ENCODE data around the gene REV3L.

The REV3L gene

GRCh38 chr6:111485342-111485741, 2.3 kb upstream of the REV3L start:
- Histone ChIP-seq H3K4me1 (ENCODE audit: low read depth, poor library complexity, severe bottlenecking) (peaks cover 25% of the 10 kb centered on the region), H3K9ac (no peak overlapping the region), H3K27ac (no peak overlapping the region; the same call in 1 of the 2 replicates), H2AFZ (ENCODE audit: low read depth) (no peak overlapping the region), H3K4me3 (IDR thresholded peaks at IDR 0.05; ENCODE audit: insufficient read depth, low read depth, low read length) (no peak overlapping the region), H3K36me3 (ENCODE audit: insufficient read depth) (no peaks in the 10 kb centered on the region), H3K4me2 (peak overlapping the region; percentile 76; the same call in 1 of the 2 replicates), H3K79me2 (ENCODE audit: insufficient read depth, low read depth) (peaks cover 27% of the 10 kb centered on the region), H3K27me3 (ENCODE audit: insufficient read depth, low read depth) (no peaks in the 10 kb centered on the region), H4K20me1 (ENCODE audit: insufficient read depth) (no peaks in the 10 kb centered on the region)
- TF ChIP-seq CTCF (conservative IDR thresholded peaks at IDR 0.05; ENCODE audit: low read depth, low read length): no peak

- peak overlapping the region; percentile 96 for H3K27ac ChIP-seq
- no peak for TF ChIP-seq CTCF (conservative IDR thresholded peaks at IDR 0.05; ENCODE audit: low read depth, low read length)
- H4K20me1 ChIP-seq (ENCODE audit: insufficient read depth): no peaks in the 10 kb centered on the region
- peaks cover 34% of the 10 kb centered on the region for H3K79me2 ChIP-seq (ENCODE audit: insufficient read depth, low read depth)
- no peaks in the 10 kb centered on the region for H3K27me3 ChIP-seq (ENCODE audit: insufficient read depth, low read depth)
- H2AFZ ChIP-seq (ENCODE audit: low read depth): peak overlapping the region; percentile 67
- H3K4me3 ChIP-seq (IDR thresholded peaks at IDR 0.05; ENCODE audit: insufficient read depth, low read depth, low read length): no peak overlapping the region
- peaks cover 33% of the 10 kb centered on the region for H3K4me1 ChIP-seq (ENCODE audit: low read depth, poor library complexity, severe bottlenecking)
- peak overlapping the region; percentile 96 for H3K9ac ChIP-seq
- no peaks in the 10 kb centered on the region for H3K36me3 ChIP-seq (ENCODE audit: insufficient read depth)
- peak overlapping the region; percentile 76 for H3K4me2 ChIP-seq
These were observed 1.6 kb upstream of the REV3L start for GRCh38 chr6:111484633-111484930.

GRCh38 chr6:111483736-111484632, 966 bp upstream of the REV3L start:
- Histone ChIP-seq H3K9ac (peak overlapping the region; percentile 96), H3K4me2 (peak overlapping the region; percentile 76), H4K20me1 (ENCODE audit: insufficient read depth) (no peaks in the 10 kb centered on the region), H2AFZ (ENCODE audit: low read depth) (peak overlapping the region; percentile 67), H3K27me3 (ENCODE audit: insufficient read depth, low read depth) (no peaks in the 10 kb centered on the region), H3K36me3 (ENCODE audit: insufficient read depth) (no peaks in the 10 kb centered on the region), H3K79me2 (ENCODE audit: insufficient read depth, low read depth) (peaks cover 40% of the 10 kb centered on the region), H3K4me1 (ENCODE audit: low read depth, poor library complexity, severe bottlenecking) (peaks cover 39% of the 10 kb centered on the region), H3K27ac (peak overlapping the region; percentile 96), H3K4me3 (IDR thresholded peaks at IDR 0.05; ENCODE audit: insufficient read depth, low read depth, low read length) (no peak overlapping the region)
- TF ChIP-seq CTCF (conservative IDR thresholded peaks at IDR 0.05; ENCODE audit: low read depth, low read length): no peak

GRCh38 chr6:111482188-111482958, 645 bp downstream of the REV3L start:
- TF ChIP-seq CTCF (conservative IDR thresholded peaks at IDR 0.05; ENCODE audit: low read depth, low read length): no peak
- Histone ChIP-seq H3K4me1 (ENCODE audit: low read depth, poor library complexity, severe bottlenecking) (peaks cover 43% of the 10 kb centered on the region), H3K27ac (peak overlapping the region; percentile 96)

More at GRCh38 chr6:111482188-111482958, 645 bp downstream of the REV3L start:
- peak overlapping the region; percentile 27 for H2AFZ ChIP-seq (ENCODE audit: low read depth)
- no peaks in the 10 kb centered on the region for H3K27me3 ChIP-seq (ENCODE audit: insufficient read depth, low read depth)
- peaks cover 54% of the 10 kb centered on the region for H3K79me2 ChIP-seq (ENCODE audit: insufficient read depth, low read depth)
- no peaks in the 10 kb centered on the region for H4K20me1 ChIP-seq (ENCODE audit: insufficient read depth)
- no peak overlapping the region for H3K4me3 ChIP-seq (IDR thresholded peaks at IDR 0.05; ENCODE audit: insufficient read depth, low read depth, low read length)
- H3K9ac ChIP-seq: peak overlapping the region; percentile 96
- H3K4me2 ChIP-seq: peak overlapping the region; percentile 86
- no peaks in the 10 kb centered on the region for H3K36me3 ChIP-seq (ENCODE audit: insufficient read depth)

Measured in KMS-11 (cell line).